K562 (cell line): ENCODE measurements around the gene OXSR1. TPM values are rescaled to one million over a fixed set of nuclear protein-coding genes. Genes with fewer than 3 reads are reported as not detected.

ENCODE experiments used
- ATAC-seq: fragments of 200-7000 bp; cut with Tn5 transposase; 3 replicates; pipeline ENCODE4 v1.9.1; 2020; ENCODE audit warnings: moderate library complexity
- BruUV-seq: library from RNA; stranded (reverse); fragments of 400-500 nt; replicated peaks from 2 replicates; lab custom pipeline; 2021; lab: Mats Ljungman, UMichigan
- CTCF ChIA-PET: fragments of 300-600 bp; formaldehyde crosslinking; extraction: SDS; loops from one replicate; lab custom pipeline; 2021; ENCODE audit warnings: low intra/inter-chr PET ratio; lab: Yijun Ruan, JAX
- POLR2A ChIA-PET: fragments of 300-600, 350-650 bp; sonication (Branson Sonifier 250); formaldehyde crosslinking; extraction: SDS; loops from one replicate; lab custom pipeline; 2021; ENCODE audit warnings: antibody characterized with exemption, inconsistent platforms; lab: Yijun Ruan, JAX
- DNase-seq, 4 experiments: peaks; one replicate each; pipeline versions ENCODE4 v3.0.0 to v3.0.0-alpha.2; 2011 to 2018; ENCODE audit warnings: low spot score in 3 of 4, mixed read lengths in 3 of 4; ENCODE audit errors: extremely low read depth in 1 of 4
- FAIRE-seq: peaks from 2 replicates; lab custom pipeline; 2011; peaks lifted over from hg19 to GRCh38; lab: Jason Lieb, UNC
- H2AFZ ChIP-seq: 2 replicates; pipeline ENCODE4 v1.6.0; 2011; ENCODE audit warnings: low read depth, low read length, control low read depth, inconsistent platforms
- H3K27ac ChIP-seq: fragments of 200-600 bp; 3 replicates; pipeline ENCODE4 v1.8.0; 2011; ENCODE audit warnings: low read depth, mild to moderate bottlenecking, control low read depth, inconsistent platforms, low read length, moderate library complexity, mixed read lengths; ENCODE audit errors: extremely low read depth
- H3K27me3 ChIP-seq, 2 experiments: fragments of 300-600 bp in 1 of 2; 2 replicates in 1 of 2; 3 replicates in 1 of 2; pipeline versions ENCODE4 v1.6.0 to v1.8.0; 2011; ENCODE audit warnings: inconsistent platforms in 2 of 2, low read length in 2 of 2, mild to moderate bottlenecking in 1 of 2, mixed read lengths in 1 of 2, moderate library complexity in 1 of 2; ENCODE audit not compliant: control insufficient read depth in 2 of 2, insufficient read depth in 2 of 2
- H3K36me3 ChIP-seq: fragments of 300-600 bp; 3 replicates; pipeline ENCODE4 v1.8.0; 2011; ENCODE audit warnings: mild to moderate bottlenecking, low read length, inconsistent platforms; ENCODE audit not compliant: control insufficient read depth, insufficient read depth
- H3K4me1 ChIP-seq, 2 experiments: fragments of 200-600 bp in 1 of 2; replicated peaks in 1 of 2; 2 replicates in 1 of 2; 3 replicates in 1 of 2; pipeline versions ENCODE4 v1.5.1 to v1.8.0; 2011; ENCODE audit warnings: inconsistent platforms in 2 of 2, low read length in 2 of 2, mild to moderate bottlenecking in 1 of 2, mixed read lengths in 1 of 2, moderate library complexity in 1 of 2; ENCODE audit not compliant: control insufficient read depth in 2 of 2, insufficient read depth in 2 of 2
- H3K4me2 ChIP-seq: 2 replicates; pipeline ENCODE4 v1.6.1; 2011; ENCODE audit warnings: low read length, control low read depth, inconsistent platforms, mixed read lengths; ENCODE audit not compliant: insufficient read depth
- H3K4me3 ChIP-seq: fragments of 200-600 bp; sonication (generic), shearing (Covaris generic); 2 replicates; pipeline ENCODE4 v1.5.1; 2016; ENCODE audit warnings: control low read depth, inconsistent platforms
- H3K79me2 ChIP-seq: fragments of 200-600 bp; 3 replicates; pipeline ENCODE4 v1.8.0; 2011; ENCODE audit warnings: low read length, inconsistent platforms; ENCODE audit not compliant: control insufficient read depth, insufficient read depth
- H3K9ac ChIP-seq, 2 experiments: 2 replicates each; pipeline versions ENCODE4 v1.6.0 to v1.6.1; 2011; ENCODE audit warnings: low read depth in 2 of 2, low read length in 2 of 2, control low read depth in 1 of 2, inconsistent platforms in 1 of 2, mild to moderate bottlenecking in 1 of 2, mixed read lengths in 1 of 2; ENCODE audit not compliant: insufficient read depth in 1 of 2
- H3K9me1 ChIP-seq: one replicate; pipeline ENCODE4 v1.6.0; 2011; ENCODE audit warnings: inconsistent platforms, mild to moderate bottlenecking, low read length, moderate library complexity; ENCODE audit not compliant: control insufficient read depth, insufficient read depth
- H3K9me3 ChIP-seq: replicated peaks from 2 replicates; pipeline ENCODE4 v1.5.1; 2011; ENCODE audit warnings: low read depth, low read length, inconsistent platforms; ENCODE audit not compliant: control insufficient read depth, insufficient read depth
- H4K20me1 ChIP-seq: replicated peaks from 2 replicates; pipeline ENCODE4 v1.6.1; 2011; ENCODE audit warnings: low read length, inconsistent platforms, mixed read lengths; ENCODE audit not compliant: control insufficient read depth, insufficient read depth
- BRD9 ChIP-seq: fragments of 450-650 bp; IDR thresholded peaks from 2 replicates; pipeline ENCODE4 v1.6.1; 2018; ENCODE audit warnings: low read depth; ENCODE audit not compliant: partially characterized antibody
- CHD7 ChIP-seq: fragments of 200-600 bp; sonication (generic); IDR thresholded peaks from one replicate; pipeline ENCODE4 v1.6.1; 2012; ENCODE audit warnings: mild to moderate bottlenecking, low read depth, low read length, inconsistent platforms
- ELF2 ChIP-seq: fragments of 250-450 bp; sonication (Bioruptor Pico); IDR thresholded peaks from 2 replicates; pipeline ENCODE4 v1.5.0; 2021; ENCODE audit warnings: mild to moderate bottlenecking
- ESRRB ChIP-seq: fragments of 250-450 bp; sonication (Bioruptor Pico); IDR thresholded peaks from 2 replicates; pipeline ENCODE4 v1.5.0; 2020; ENCODE audit warnings: mild to moderate bottlenecking, moderate library complexity, borderline replicate concordance
- HES1 ChIP-seq: fragments of 450-650 bp; IDR thresholded peaks from 2 replicates; pipeline ENCODE4 v1.6.1; 2016; ENCODE audit warnings: low read depth, mild to moderate bottlenecking, moderate library complexity
- MIER1 ChIP-seq: fragments of 450-650 bp; IDR thresholded peaks from 2 replicates; pipeline ENCODE4 v1.6.1; 2016; ENCODE audit warnings: antibody characterized with exemption, mild to moderate bottlenecking, low read depth
- RHOXF2B ChIP-seq: fragments of 250-450 bp; sonication (Bioruptor Pico); conservative IDR thresholded peaks from 2 replicates; pipeline ENCODE4 v1.5.1; 2021
- ZNF780A ChIP-seq: fragments of 250-450 bp; sonication (Bioruptor Pico); IDR thresholded peaks from 2 replicates; pipeline ENCODE4 v1.5.0; 2021; ENCODE audit warnings: mild to moderate bottlenecking
- WGBS: fragments of 100-300 bp; shearing (Covaris generic); methylation state at CpG from one replicate; pipeline ENCODE4 v1.1.6; 2016; ENCODE audit warnings: low coverage, mixed read lengths; ENCODE audit not compliant: insufficient coverage; ENCODE audit errors: missing lambda C conversion rate; 5-methylcytosine and 5-hydroxymethylcytosine counted together
- in situ Hi-C: fragments of 300-500 bp; cut with MboI; formaldehyde crosslinking; loops from 4 replicates; pipeline ENCODE4 v1.15.0; 2018; ENCODE audit warnings: inconsistent platforms, mixed read lengths
- intact Hi-C: fragments of 100-400 bp; cut with micrococcal nuclease; formaldehyde crosslinking; loops from 2 replicates; pipeline ENCODE4 v1.14.2; 2022
- polyA plus RNA-seq, 8 experiments: library from polyadenylated mRNA; depleted of rRNA in 4 of 8; stranded (reverse) in 5 of 8; unstranded in 3 of 8; fragments of >200 nt; fragmentation: Nextera tagmentation in 2 of 8; fragmentation: Illumina TruSeq in 1 of 8; extraction: Ambion mirVana in 2 of 8; extraction: Trizol in 1 of 8; gene quantifications; 2 replicates each; pipeline versions ENCODE4 v1.2.1 to v1.2.3, GENCODE V29; 2011 to 2014; ENCODE audit warnings: inconsistent platforms in 1 of 8, missing spikeins in 1 of 8
- total RNA-seq, 7 experiments: library from RNA; depleted of rRNA in 6 of 7; stranded (reverse); fragments of >200 nt in 6 of 7; fragmentation: Illumina TruSeq in 2 of 7; extraction: Trizol in 2 of 7; gene quantifications; 2 replicates each; pipeline versions ENCODE4 v1.2.1 to v1.2.3, GENCODE V29; 2011 to 2021; ENCODE audit warnings: low replicate concordance in 1 of 7

The OXSR1 gene
- total and polyA plus RNA-seq, 9 of the 15 experiments (the other 6 are each of a cell fraction or from before 2014, with no cell fraction given): 15.7 to 87.6 (median 48.7) TPM

- Histone ChIP-seq H4K20me1 (no peaks in the 10 kb centered on the region), H3K4me3 (peak within 1 kb of the TSS; percentile 90), H3K9ac (peak within 1 kb of the TSS; percentile 79 to 97), H3K27me3 (no peaks in the 10 kb centered on the region; a peak in 1 of 5 replicates), H3K4me2 (peak within 1 kb of the TSS; percentile 98), H3K9me3 (no peaks in the 10 kb centered on the region), H3K36me3 (peaks cover 59% of the 10 kb centered on the region), H3K4me1 (peaks cover 18 to 33% of the 10 kb centered on the region in 2 experiments; a peak in 4 of 5 replicates), H2AFZ (peak within 1 kb of the TSS; percentile 99), H3K79me2 (peaks cover 43% of the 10 kb centered on the region), H3K27ac (peak within 1 kb of the TSS; percentile 83), H3K9me1 (no peaks in the 10 kb centered on the region)
- DNase-seq (peak; percentile 99 to 100 (median 99)), ATAC-seq (peak; percentile 95), FAIRE-seq (peak; percentile 99)
- CTCF ChIA-PET: no interaction called here
- BruUV-seq: TSS peak; percentile 61
- in situ Hi-C loops (loop anchor here (10.0 kb wide), 2 partner anchors 208 to 338 kb away; partner anchors contain the start of gene XYLB), intact Hi-C loops (loop anchor here (1.0 to 10.0 kb wide), 6 partner anchors 28 to 518 kb away; partner anchors contain the start of genes OXSR1 and XYLB)
- WGBS: under 1% methylated on average over 60 of the region's 66 CpGs
- POLR2A ChIA-PET: interaction anchor here (0.6 to 5.0 kb wide), 20 partner anchors 9 to 349 kb away, joined by 3 to 55 read pairs (median 3); partner anchors contain the start of gene OXSR1
- TF ChIP-seq ELF2 (CRISPR knock-in tag) (peak; percentile 72; the same call in 1 of the 2 replicates), ZNF780A (CRISPR knock-in tag) (no peak), ESRRB (CRISPR knock-in tag) (no peak), RHOXF2B (CRISPR knock-in tag) (no peak), HES1 (no peak), BRD9 (no peak), CHD7 (no peak), MIER1 (no peak)
Measured at GRCh38 chr3:38136777-38137614, 28.3 kb upstream of the OXSR1 start, which contains the start of gene ACAA1. Gene ACAA1 (minus strand): TSS chr3:38137127. CDS start chr3:38137035, 92 bp downstream.
